ENCODE measurements around the gene ABLIM1.

ABLIM1 gene

GRCh38 chr10:114537736-114538135, 120.3 kb downstream of the ABLIM1 start:
- Histone ChIP-seq H3K79me1 (replicated peaks; ENCODE audit: low read length, poor library complexity, severe bottlenecking) (peaks cover 2% of the 10 kb centered on the region), H3K36me3 (ENCODE audit: control insufficient read depth in 1 of 2, insufficient read depth in 2 of 2, low read depth in 1 of 2, low read length in 2 of 2) (peaks cover 0 to 33% of the 10 kb centered on the region in 2 experiments), H2AFZ (ENCODE audit: low read depth, low read length) (no peak overlapping the region), H4K8ac (ENCODE audit: low read length) (no peak overlapping the region), H3K9me3 (ENCODE audit: control insufficient read depth, low read length) (no peaks in the 10 kb centered on the region), H3K4me2 (ENCODE audit: low read length, poor library complexity, severe bottlenecking) (no peak overlapping the region), H3K4me1 (ENCODE audit: control insufficient read depth, insufficient read depth, low read depth, low read length) (peaks cover 4% of the 10 kb centered on the region), H2BK15ac (ENCODE audit: low read depth, poor library complexity, severe bottlenecking) (no peak overlapping the region), H3K27me3 (ENCODE audit: control insufficient read depth in 1 of 2, insufficient read depth in 1 of 2, low read length in 2 of 2) (no peaks in the 10 kb centered on the region), H3K23ac (ENCODE audit: low read length in 2 of 2) (no peak overlapping the region), H3K9ac (ENCODE audit: low read length) (no peak overlapping the region), H3K4ac (ENCODE audit: low read depth in 1 of 2, low read length in 2 of 2) (no peak overlapping the region), H3K14ac (ENCODE audit: low read length in 2 of 2) (no peak overlapping the region), H3K18ac (ENCODE audit: low read depth in 1 of 2, low read length in 2 of 2) (no peak overlapping the region), H2BK120ac (ENCODE audit: low read depth, low read length) (no peak overlapping the region), H2AK5ac (ENCODE audit: low read length, severe bottlenecking) (no peak overlapping the region), H4K91ac (ENCODE audit: low read length) (no peak overlapping the region), H2BK5ac (ENCODE audit: low read depth, low read length, poor library complexity, severe bottlenecking) (no peak overlapping the region), H3K4me3 (ENCODE audit: insufficient read depth in 1 of 2, low read depth in 1 of 2, low read length in 2 of 2) (no peak overlapping the region), H3K27ac (ENCODE audit: low read length, poor library complexity, severe bottlenecking) (no peak overlapping the region), H2BK12ac (ENCODE audit: low read length in 2 of 2) (no peak overlapping the region)
- WGBS = 75% methylated on average over 1 of the region's 1 CpG
- no peak for DNase-seq

GRCh38 chr10:114534571-114534981, 123.5 kb downstream of the ABLIM1 start:
- no peak for DNase-seq
- no peaks in the 10 kb centered on the region for H3K27me3 ChIP-seq (ENCODE audit: control insufficient read depth in 1 of 2, insufficient read depth in 1 of 2, low read length in 2 of 2)
- peaks cover 0 to 23% of the 10 kb centered on the region in 2 experiments for H3K36me3 ChIP-seq (ENCODE audit: control insufficient read depth in 1 of 2, insufficient read depth in 2 of 2, low read depth in 1 of 2, low read length in 2 of 2)
- no peak overlapping the region for H3K27ac ChIP-seq (ENCODE audit: low read length, poor library complexity, severe bottlenecking)
- peak overlapping the region in 1 of 2 experiments; percentile 29 for H3K23ac ChIP-seq (ENCODE audit: low read length in 2 of 2)
- H4K91ac ChIP-seq (ENCODE audit: low read length) = no peak overlapping the region
- H3K4me3 ChIP-seq (ENCODE audit: insufficient read depth in 1 of 2, low read depth in 1 of 2, low read length in 2 of 2) = no peak overlapping the region
- no peak overlapping the region for H2BK12ac ChIP-seq (ENCODE audit: low read length in 2 of 2)
- H3K18ac ChIP-seq (ENCODE audit: low read depth in 1 of 2, low read length in 2 of 2) = no peak overlapping the region
- peaks cover 2% of the 10 kb centered on the region for H3K79me1 ChIP-seq (replicated peaks; ENCODE audit: low read length, poor library complexity, severe bottlenecking)
- H3K4me2 ChIP-seq (ENCODE audit: low read length, poor library complexity, severe bottlenecking) = no peak overlapping the region
- peaks cover 4% of the 10 kb centered on the region for H3K4me1 ChIP-seq (ENCODE audit: control insufficient read depth, insufficient read depth, low read depth, low read length)
- H3K9ac ChIP-seq (ENCODE audit: low read length) = no peak overlapping the region
- no peaks in the 10 kb centered on the region for H3K9me3 ChIP-seq (ENCODE audit: control insufficient read depth, low read length)
- no peak overlapping the region for H4K8ac ChIP-seq (ENCODE audit: low read length)
- no peak overlapping the region for H3K4ac ChIP-seq (ENCODE audit: low read depth in 1 of 2, low read length in 2 of 2)
- no peak overlapping the region for H2AK5ac ChIP-seq (ENCODE audit: low read length, severe bottlenecking)
- H2BK5ac ChIP-seq (ENCODE audit: low read depth, low read length, poor library complexity, severe bottlenecking) = no peak overlapping the region
- no peak overlapping the region for H2BK120ac ChIP-seq (ENCODE audit: low read depth, low read length)
- 92% methylated on average over 6 of the region's 6 CpGs for WGBS
- no peak overlapping the region for H2BK15ac ChIP-seq (ENCODE audit: low read depth, poor library complexity, severe bottlenecking)
- H2AFZ ChIP-seq (ENCODE audit: low read depth, low read length) = no peak overlapping the region
- no peak overlapping the region for H3K14ac ChIP-seq (ENCODE audit: low read length in 2 of 2)

GRCh38 chr10:114532226-114532625, 125.8 kb downstream of the ABLIM1 start:
- peak overlapping the region in 1 of 2 experiments; percentile 37 for H3K18ac ChIP-seq (ENCODE audit: low read depth in 1 of 2, low read length in 2 of 2)
- H3K23ac ChIP-seq (ENCODE audit: low read length in 2 of 2) = no peak overlapping the region
- H2BK15ac ChIP-seq (ENCODE audit: low read depth, poor library complexity, severe bottlenecking) = no peak overlapping the region
- no peaks in the 10 kb centered on the region for H3K79me1 ChIP-seq (replicated peaks; ENCODE audit: low read length, poor library complexity, severe bottlenecking)
- H3K36me3 ChIP-seq (ENCODE audit: control insufficient read depth in 1 of 2, insufficient read depth in 2 of 2, low read depth in 1 of 2, low read length in 2 of 2) = peaks cover 0 to 20% of the 10 kb centered on the region in 2 experiments
- H3K14ac ChIP-seq (ENCODE audit: low read length in 2 of 2) = no peak overlapping the region
- no peak overlapping the region for H3K27ac ChIP-seq (ENCODE audit: low read length, poor library complexity, severe bottlenecking)
- H2BK12ac ChIP-seq (ENCODE audit: low read length in 2 of 2) = no peak overlapping the region
- H3K9ac ChIP-seq (ENCODE audit: low read length) = no peak overlapping the region
- H4K8ac ChIP-seq (ENCODE audit: low read length) = no peak overlapping the region
- no peak overlapping the region for H3K4me2 ChIP-seq (ENCODE audit: low read length, poor library complexity, severe bottlenecking)
- H2AK5ac ChIP-seq (ENCODE audit: low read length, severe bottlenecking) = no peak overlapping the region
- H2BK120ac ChIP-seq (ENCODE audit: low read depth, low read length) = no peak overlapping the region
- H3K27me3 ChIP-seq (ENCODE audit: control insufficient read depth in 1 of 2, insufficient read depth in 1 of 2, low read length in 2 of 2) = no peaks in the 10 kb centered on the region
- no peak overlapping the region for H3K4ac ChIP-seq (ENCODE audit: low read depth in 1 of 2, low read length in 2 of 2)
- no peak overlapping the region for H4K91ac ChIP-seq (ENCODE audit: low read length)
- 93% methylated on average over 5 of the region's 5 CpGs for WGBS
- H2AFZ ChIP-seq (ENCODE audit: low read depth, low read length) = no peak overlapping the region
- H2BK5ac ChIP-seq (ENCODE audit: low read depth, low read length, poor library complexity, severe bottlenecking) = no peak overlapping the region
- no peak overlapping the region for H3K4me3 ChIP-seq (ENCODE audit: insufficient read depth in 1 of 2, low read depth in 1 of 2, low read length in 2 of 2)
- H3K4me1 ChIP-seq (ENCODE audit: control insufficient read depth, insufficient read depth, low read depth, low read length) = peaks cover 1% of the 10 kb centered on the region
- DNase-seq = no peak
- H3K9me3 ChIP-seq (ENCODE audit: control insufficient read depth, low read length) = no peaks in the 10 kb centered on the region

- Histone ChIP-seq H4K91ac (ENCODE audit: low read length) (no peak overlapping the region), H3K4me3 (ENCODE audit: insufficient read depth in 1 of 2, low read depth in 1 of 2, low read length in 2 of 2) (peak overlapping the region; percentile 35 to 73), H2AK5ac (ENCODE audit: low read length, severe bottlenecking) (no peak overlapping the region), H3K36me3 (ENCODE audit: control insufficient read depth in 1 of 2, insufficient read depth in 2 of 2, low read depth in 1 of 2, low read length in 2 of 2) (peaks cover 0 to 5% of the 10 kb centered on the region in 2 experiments), H3K14ac (ENCODE audit: low read length in 2 of 2) (no peak overlapping the region), H3K4me2 (ENCODE audit: low read length, poor library complexity, severe bottlenecking) (peak overlapping the region; percentile 83), H3K27ac (ENCODE audit: low read length, poor library complexity, severe bottlenecking) (peak overlapping the region; percentile 43), H2BK12ac (ENCODE audit: low read length in 2 of 2) (peak overlapping the region in 1 of 2 experiments; percentile 21), H2BK15ac (ENCODE audit: low read depth, poor library complexity, severe bottlenecking) (no peak overlapping the region), H3K18ac (ENCODE audit: low read depth in 1 of 2, low read length in 2 of 2) (peak overlapping the region; percentile 23 to 55), H3K27me3 (ENCODE audit: control insufficient read depth in 1 of 2, insufficient read depth in 1 of 2, low read length in 2 of 2) (no peaks in the 10 kb centered on the region), H3K79me1 (replicated peaks; ENCODE audit: low read length, poor library complexity, severe bottlenecking) (peaks cover 11% of the 10 kb centered on the region), H3K4ac (ENCODE audit: low read depth in 1 of 2, low read length in 2 of 2) (no peak overlapping the region), H2BK120ac (ENCODE audit: low read depth, low read length) (no peak overlapping the region), H2BK5ac (ENCODE audit: low read depth, low read length, poor library complexity, severe bottlenecking) (no peak overlapping the region), H2AFZ (ENCODE audit: low read depth, low read length) (no peak overlapping the region), H3K4me1 (ENCODE audit: control insufficient read depth, insufficient read depth, low read depth, low read length) (peaks cover 5% of the 10 kb centered on the region), H3K9ac (ENCODE audit: low read length) (peak overlapping the region; percentile 82), H4K8ac (ENCODE audit: low read length) (no peak overlapping the region), H3K9me3 (ENCODE audit: control insufficient read depth, low read length) (no peaks in the 10 kb centered on the region), H3K23ac (ENCODE audit: low read length in 2 of 2) (no peak overlapping the region)
- DNase-seq = peak; percentile 82
- 5% methylated on average over 15 of the region's 24 CpGs for WGBS
Measured at GRCh38 chr10:114526504-114527238, 131.4 kb downstream of the ABLIM1 start.

Measured in mesenchymal stem cell (in vitro differentiated cells and primary cell).